T-helper 9 cell (primary cell): ENCODE results near the gene DUS1L.

ENCODE experiments used
- DNase-seq: peaks from one replicate; pipeline ENCODE4 v3.0.0-alpha.2; 2020

The DUS1L gene

GRCh38 chr17:82055023-82055964 is 10.3 kb downstream of the DUS1L start:
- DNase-seq, result no peak

GRCh38 chr17:82054351-82055022 is 11.1 kb downstream of the DUS1L start:
- no peak for DNase-seq

GRCh38 chr17:82053556-82054263 is 11.9 kb downstream of the DUS1L start:
- DNase-seq, result no peak

- DNase-seq, result no peak
Observed at GRCh38 chr17:82053130-82053529, 12.5 kb downstream of the DUS1L start.

DNA sequence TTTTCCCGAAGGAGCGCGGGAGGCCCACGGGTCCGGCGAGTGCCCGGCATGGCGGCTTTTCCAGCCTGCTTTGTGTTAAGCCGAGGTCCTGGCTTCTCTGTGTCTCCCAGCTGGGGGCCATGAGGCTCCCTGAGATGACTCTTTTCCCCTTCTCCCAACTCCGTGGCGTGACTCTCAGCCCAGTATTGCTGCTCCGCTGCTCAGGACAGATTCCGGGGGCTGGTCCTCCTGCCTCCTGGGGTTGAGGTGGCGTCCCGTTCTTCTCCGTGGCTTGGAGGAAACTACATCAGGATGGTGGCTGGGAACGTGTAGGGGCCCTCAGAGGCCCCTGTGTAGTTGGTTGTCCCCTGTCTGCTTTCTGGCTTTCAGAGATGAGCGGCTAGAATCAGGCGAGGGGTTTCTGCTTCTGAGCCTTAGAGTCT is 13.0 kb downstream of the DUS1L start:
- no peak for DNase-seq

- peak; percentile 75 for DNase-seq
Observed at GRCh38 chr17:82051776-82052637, 13.6 kb downstream of the DUS1L start, which contains the start of the genes GPS1 and RFNG. Gene GPS1 (plus strand): TSS chr17:82051898. CDS start chr17:82051932, 34 bp downstream. Gene RFNG (minus strand): TSS chr17:82051811. CDS start chr17:82051766, 45 bp downstream.

DNA sequence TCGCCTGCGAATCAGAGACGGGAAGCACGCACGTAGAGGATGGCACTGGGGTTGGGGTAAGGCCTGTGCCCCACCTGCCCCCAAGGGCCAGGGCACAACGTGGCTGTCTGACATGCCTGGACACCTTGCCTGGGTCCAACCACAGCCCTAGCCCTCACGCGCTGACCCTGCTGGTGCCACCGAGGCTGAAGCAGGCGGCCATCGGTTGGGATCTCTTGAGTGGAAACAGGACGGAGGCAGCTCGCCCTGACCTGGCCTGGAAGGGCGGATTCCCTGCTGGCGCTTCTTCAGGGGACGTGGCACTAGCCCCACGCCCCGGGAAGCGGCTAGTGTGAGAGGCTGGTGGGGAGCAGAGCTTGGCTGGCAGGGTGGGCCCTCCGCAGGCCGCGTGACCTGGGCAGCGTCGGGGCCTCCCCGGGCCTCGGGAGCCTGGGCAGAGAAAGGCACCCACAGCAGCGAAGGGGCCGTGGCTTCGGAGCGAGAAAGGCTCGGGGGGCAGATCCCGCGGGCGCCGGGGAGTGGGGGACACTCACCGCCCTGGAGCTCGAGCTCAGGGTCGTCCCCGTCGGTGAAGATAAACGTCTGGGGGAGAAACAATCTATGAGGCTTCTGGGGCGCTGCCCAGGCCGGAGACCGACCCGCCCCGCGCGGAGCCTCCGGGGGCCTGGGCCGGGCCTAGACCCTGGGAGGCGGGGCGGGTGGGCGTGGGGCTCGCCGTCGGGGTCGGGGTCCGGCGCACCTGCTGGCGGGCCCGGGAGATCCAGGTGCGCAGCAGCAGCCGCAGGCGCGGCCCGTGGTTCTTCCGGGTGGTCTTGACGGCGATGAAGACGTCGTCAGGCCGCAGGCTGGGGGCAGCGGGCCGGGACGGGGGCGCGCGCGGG is 14.6 kb downstream of the DUS1L start:
- DNase-seq, result no peak

DNA sequence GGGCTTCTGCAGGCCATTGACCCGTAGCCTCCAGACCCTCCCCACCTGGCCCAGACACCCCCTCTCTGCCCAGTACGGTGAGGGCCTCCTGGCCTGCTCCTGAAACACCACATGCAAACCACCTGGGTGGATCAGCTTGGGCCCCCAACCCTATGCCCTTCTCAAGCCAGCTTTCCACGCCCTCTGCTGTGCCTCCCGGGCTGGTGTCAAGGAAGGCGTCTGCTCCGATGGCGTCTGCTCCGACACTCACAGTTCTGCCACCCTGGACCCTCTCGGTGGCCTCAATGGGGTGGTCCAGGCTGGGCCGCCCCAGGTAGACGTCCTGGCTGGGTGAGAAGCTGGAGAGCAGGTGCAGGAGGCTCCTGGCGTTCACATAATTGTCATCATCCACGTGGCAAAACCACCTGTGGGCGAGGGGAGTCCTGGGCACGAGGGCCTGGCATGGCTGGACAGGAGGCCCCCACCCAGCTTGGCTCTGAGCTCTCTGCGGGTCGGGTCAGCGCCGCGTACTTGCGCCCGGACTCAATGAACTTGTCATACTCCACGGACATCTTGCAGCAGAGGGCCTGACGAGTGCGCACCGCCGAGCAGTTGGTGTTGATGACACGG is 15.3 kb downstream of the DUS1L start:
- no peak for DNase-seq

DNA sequence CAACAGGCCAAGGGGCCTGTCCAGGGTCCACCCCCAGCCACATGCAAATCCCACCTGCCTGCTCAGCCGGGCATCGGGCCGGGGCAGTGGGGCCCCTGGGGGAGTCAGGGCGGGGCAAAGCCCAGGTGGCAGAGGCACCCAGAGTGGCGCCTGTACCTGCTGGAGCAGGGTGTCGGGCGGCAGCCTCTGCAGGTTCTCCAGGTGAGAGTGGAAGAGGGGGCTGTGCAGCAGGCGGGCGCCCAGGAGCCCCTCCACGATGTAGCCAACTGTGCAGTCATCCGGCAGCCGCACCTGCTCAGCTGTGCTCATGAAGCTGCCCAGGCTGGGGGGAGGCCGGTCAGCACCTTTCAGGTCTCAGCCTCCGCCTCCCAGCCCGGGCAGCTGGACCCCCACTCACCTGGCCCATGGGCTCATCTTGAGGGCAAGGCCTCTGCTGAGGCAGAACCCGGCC is 16.1 kb downstream of the DUS1L start:
- no peak for DNase-seq

- no peak for DNase-seq
Observed at GRCh38 chr17:82049106-82049505, 16.5 kb downstream of the DUS1L start.

DNA sequence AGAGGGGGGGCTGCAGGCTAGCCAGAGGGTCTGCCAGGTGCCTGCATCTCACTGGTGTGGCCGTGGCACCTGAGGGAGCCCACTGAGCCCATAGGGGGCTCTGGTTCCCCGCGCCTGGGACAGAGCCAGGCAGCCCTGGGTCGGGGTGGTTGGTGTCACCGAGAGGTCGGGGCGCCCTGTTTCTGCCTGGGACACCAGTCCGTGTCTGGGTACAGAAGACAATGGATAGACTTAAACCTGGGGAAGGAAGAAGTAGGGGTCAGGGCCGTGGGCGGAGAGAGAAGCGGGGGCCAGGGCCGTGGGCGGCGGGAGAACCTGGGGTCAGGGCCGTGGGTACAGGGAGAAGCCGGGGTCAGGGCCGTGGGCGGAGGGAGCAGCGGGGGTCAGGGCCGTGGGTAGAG is 17.0 kb downstream of the DUS1L start:
- no peak for DNase-seq

DNA sequence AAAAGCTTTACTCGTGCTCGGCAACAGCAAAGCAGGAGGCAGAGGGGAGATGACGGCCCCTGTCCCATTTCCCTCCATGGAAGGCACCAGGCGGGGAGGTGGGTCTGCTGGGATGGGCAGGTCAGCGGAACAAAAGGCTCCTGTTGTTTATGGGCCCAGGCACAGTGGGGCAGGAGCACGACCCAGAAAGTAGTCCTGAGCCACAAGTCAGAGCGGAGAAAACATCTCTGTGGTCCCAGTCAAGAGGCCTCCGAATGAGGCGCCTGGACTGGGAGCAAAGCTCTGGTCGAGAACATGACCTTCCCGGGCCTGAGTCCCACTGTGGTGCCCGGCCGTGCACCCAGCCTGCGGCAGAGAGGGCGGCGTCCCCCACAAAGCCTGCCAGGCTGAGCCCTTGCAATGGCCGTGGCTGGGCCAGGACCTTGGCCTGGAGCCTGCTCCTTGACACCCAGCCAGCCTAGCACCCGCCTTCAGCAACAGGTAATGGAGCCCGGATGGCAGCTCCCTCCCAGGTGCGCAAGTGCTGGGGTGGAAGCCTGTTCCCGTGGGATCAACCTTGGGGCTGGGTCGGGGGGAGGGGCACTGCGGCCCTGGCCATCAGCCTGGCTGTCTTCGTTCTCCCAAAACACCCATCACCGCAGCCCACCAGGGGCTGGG is 17.6 kb downstream of the DUS1L start:
- no peak for DNase-seq

DNA sequence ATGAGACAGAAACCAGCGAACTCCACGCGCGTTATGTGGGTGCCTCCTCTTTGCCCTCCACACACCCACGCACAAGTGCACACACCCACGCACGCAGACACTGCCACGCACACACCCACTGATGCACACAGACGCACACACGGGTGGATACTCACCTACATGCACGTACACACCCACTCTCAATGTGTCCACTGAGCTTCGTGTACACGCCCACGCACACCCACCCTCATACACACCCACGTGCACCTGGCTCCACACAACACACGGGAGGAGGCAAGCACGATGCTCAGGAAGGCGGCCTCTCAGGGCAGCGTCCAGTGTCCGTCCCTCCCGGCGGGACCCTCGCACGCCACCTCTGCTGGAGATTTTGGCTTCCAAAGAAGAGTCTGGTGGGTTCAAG is 18.2 kb downstream of the DUS1L start:
- no peak for DNase-seq

DNA sequence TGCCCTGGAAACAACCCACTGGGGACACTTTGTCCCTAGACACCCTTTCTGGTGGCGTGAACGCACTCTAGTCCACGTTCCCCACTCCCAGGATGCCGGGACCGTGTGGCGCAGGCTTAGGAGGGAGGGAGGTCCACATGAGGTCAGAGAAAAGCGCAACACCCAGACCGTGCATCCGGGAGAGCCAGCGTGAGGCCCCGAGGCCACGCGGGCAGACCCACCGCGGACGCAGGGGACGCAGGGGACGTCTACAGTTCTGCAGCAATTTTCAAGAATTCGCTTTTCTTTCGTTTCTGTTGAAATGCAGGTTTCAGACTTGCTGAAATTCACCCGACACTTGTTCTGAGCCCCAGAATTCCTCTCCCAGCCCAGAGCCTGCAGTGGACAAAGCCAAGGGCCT is 18.7 kb downstream of the DUS1L start:
- no peak for DNase-seq

DNA sequence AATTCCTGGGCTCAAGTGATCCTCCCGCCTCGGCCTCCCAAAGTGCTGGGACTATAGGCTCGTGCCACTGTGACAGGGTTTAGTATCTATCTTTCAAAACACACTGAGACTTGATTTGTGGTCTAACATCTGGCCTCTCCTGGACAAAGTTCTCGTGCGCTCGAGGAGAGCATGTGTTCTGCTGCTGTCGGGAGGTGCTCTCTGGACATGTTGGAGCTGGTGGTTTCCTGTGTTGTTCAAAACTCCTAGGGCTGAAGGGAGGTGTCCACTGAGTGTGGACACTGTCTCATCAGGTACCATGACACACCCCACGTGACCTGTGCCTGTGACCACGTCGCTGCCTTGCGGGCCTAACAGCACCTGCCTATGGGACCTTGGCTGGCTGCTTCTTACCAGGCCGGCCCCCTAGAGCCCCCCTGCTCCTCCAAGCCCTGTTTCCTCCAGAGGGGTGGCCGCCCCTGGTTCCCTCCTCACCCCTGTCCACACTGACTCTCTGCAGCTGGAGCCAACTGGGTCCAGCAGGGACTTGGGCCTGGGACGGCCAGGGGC is 19.6 kb downstream of the DUS1L start:
- no peak for DNase-seq

DNA sequence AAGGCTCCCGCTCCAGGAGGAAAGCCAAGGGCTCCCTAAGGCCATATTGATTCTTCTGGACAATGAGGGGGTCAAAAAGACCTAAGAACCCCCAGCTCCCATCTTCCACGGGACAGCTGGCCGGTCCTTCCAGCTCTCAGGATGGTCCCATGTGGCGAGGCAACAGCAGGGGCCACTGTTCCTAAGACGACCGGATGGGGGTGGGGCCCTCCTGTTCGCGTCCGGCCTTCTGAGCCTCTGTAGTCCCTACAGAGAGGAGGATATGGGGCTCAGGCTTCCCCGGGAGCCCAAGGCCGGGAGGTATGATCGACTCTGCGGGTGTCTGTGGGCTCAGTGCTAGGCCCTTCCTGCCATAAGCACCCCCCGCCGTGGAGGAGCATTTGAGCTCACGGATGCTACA is 22.1 kb downstream of the DUS1L start:
- DNase-seq, result no peak

DNA sequence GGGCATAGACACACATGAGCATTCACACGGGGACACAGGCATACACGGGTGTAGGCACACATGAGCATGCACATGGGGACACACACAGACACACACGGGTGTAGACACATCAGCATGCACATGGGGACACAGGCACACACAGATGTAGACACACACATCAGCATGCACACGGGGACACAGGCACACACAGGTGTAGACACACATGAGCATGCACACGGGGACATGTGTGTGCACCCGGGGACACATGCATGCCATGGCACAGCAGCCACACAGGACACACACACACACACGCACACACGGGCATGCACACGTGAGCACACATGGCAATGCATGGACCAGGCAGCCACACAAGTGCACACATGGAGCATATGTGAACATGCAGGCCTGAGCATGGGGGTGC is 23.0 kb downstream of the DUS1L start:
- DNase-seq, result no peak

- no peak for DNase-seq
Observed at GRCh38 chr17:82041144-82041814, 24.3 kb downstream of the DUS1L start.

DNA sequence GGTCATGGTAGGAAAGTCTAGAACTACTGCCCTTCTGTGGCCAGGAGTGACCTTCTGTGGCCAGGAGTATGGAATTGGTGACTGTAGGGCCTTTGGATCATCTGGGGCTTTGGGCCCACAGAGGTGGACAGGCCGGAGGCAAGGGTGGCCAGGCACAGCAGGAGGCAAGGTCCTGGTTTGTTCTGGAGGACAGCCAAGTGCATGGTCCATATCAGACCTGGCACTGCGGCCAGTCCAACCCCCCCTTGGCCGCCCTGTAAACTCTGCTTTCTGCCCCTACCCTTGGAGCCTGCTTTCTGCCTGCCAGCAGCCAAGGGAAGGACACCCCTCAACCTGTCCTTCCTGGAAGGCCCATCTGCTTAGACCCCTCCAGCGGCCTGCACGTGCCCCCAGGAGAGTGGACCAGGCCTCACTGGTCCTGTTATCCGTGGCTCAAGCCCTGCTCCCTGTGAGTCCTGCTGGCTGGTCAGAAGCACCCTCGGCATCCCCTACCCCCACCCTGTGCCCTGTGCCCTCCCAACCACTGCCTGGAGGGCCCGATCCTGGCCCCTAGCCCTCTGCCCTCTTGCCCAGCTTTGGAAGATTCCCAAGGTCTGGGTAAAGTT is 25.8 kb downstream of the DUS1L start:
- no peak for DNase-seq
